Hematopoietic multipotent progenitor cell treated with erythropoietin and hydrocortisone succinate and interleukin-3 and kit ligand, for 6 days (in vitro differentiated cells): ENCODE measurements around the gene MAST1.
"Not testable (repeated sequence)": the region's sequence is repeated elsewhere in the genome, so short reads cannot be mapped to it uniquely, and the experiment has no call there.

Experiments used
- DNase-seq: peaks from one replicate; pipeline ENCODE4 v3.0.0-alpha.2; 2015

Gene MAST1

DNA sequence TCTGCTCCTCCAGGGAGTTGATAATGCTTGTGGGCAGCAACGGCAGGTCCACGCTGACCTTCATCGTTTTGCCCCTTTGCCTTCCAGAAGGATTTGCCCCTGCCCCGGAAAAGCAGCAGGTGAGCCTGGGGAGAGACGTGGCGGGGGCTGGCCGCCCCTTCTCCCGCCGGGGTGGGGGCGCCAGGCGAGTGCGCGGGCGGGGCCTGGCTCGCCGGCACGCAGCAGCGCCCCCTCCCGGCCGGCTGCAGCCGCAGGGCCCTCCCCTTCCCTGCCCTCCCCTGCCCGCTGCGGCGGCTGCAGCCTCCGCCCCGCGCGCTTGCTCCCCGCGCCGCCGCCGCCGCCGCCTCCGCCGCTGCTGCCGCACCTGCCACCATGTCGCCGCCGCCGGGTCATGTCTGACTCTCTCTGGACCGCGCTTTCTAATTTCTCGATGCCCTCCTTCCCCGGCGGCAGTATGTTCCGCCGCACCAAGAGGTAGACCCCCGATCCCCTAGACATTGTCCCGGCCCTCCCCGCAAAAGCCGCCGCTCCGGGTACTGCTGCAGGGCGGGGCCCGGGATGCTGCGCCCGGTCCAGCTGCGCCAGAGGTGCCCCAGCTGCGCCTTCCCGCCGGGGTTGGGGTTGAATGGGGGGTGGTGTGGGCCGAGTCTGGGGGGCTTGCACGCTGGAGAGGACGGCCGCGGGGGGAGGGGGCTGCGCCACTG is at the start of gene MAST1:
TSS of gene MAST1 (plus strand) at position 334 of the 704 bp plus-strand sequence. CDS start at position 392, 58 bp downstream.
- DNase-seq = peak; percentile 75

DNA sequence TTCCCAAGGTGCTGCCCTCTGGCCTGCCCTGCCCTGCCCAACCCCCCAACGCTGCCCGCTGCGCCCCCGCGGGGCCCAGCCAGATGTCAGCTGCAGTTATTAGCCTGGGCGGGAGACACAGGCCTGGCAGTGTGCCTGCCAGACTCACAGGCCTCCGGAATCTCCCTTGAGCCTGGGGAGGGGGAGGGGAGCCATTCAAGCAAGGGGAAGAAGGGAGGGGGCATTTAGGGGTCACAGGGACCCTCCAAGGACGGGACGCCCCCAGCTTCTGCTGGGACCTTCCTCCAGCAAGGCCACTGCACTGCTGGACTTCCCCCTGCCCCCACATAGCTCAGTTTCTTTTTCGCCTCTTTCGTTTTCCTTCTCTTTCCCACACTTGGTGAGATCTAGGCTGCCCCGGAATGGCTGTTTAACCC is 49.6 kb upstream of the MAST1 start:
- DNase-seq = peak; percentile 95

DNA sequence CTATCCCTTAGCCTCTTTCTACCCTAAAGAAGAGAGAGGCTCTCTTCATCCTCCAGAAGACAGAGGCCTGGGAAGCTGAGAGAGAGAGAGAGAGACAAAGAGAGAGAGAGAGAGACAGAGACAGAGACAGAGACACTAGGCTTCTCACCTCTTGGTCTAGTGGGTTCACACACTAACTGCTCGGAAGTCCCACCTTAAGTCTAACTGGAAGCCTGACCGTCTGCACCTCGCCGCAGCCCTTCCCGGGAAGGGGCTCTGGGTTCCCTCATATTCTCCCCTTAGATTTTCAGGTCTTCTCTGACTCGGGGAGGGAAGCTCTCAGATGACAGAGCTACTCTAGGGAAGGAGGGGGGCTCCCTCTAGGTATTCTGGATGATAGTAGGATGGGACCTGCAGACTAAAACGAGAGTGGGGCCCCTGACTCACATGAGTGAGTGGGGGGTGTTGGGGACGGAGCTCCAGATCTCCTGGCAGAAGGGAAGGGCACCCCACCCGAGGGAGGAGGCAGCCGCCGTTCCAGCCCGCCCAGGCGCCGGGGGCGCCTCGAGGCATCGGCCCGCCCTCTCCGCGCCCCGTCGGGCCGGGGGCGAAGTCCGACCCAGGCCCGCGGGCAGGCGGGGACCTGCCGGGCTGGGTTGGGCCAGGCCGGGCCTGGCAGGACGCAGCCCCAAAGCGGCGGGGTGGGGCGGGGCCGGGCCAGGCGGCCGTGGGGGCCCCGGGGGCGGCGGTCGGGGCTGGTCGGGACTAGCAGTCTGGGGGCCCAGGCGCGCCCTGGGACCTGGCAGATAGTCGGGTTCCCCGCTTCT is 49.0 kb upstream of the MAST1 start:
- DNase-seq = peak; percentile 56

DNA sequence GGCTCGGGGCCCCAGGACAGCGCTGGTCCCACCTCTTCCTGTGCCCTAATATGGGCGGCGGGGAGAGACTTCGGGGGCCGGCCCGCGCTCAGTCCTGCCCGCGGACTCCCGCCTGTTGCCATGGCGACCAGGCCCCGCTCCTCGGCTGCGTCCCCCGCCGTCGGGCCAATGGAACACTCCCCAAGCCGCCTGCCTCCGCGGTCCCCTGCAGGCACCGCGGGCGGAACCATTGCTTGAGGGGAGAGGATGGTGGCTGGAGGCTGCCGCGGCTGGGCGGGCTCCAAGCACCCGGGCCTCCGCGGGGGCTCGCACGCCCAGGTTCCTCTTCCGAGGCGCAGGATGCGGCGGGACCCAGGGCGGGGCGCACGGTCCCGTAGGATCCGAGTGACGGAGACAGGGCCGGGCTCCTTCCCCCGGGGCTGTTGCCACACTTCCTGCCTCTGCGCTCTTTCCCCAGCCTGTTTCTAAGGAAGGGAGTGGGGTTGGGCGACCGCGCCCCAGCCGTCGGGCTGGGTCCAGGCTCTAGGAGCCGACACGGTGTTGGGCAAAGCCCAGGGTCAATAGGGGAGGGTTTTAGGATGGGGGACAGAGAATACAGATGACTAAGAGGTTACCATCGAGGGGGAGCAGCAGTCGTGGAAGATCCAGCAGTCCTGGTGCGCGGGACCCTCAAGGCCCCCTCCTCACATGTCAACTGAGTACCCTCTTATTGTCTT is 48.3 kb upstream of the MAST1 start:
- peak; percentile 99 for DNase-seq

DNA sequence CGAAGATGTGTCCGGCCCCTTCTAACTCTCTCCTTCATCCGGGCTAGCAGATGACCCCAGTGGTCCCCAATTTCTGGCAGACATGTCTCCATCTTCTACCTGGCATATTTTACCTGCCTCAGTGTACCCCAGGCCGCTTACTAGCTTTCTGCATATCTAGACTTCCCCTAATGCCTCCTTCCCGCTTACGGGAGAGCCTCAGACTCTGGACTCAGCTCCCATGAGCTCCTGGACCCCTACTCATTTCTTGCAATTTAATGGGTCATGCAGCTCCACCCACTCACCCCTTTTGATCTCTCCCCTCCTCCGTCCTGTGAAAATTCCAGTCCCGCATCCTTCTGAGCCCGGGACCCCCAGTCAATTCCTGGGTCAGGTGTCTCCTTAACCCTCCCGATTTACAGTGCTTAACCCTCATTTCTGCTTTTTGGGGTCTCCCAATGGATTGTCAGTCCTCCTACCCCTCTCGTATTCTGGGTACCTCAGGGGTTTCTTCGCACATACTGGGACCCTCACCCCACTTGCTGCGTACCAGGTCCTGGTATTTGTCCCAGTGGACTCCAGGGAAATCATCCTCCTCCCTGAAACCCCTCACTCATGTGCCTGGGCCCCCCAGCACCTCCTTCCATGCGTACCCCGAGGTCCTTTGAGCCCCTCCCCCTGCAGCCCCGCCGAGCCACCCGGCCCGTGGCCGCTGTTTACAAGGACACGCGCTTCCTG is 47.5 kb upstream of the MAST1 start:
- DNase-seq = peak; percentile 30

DNA sequence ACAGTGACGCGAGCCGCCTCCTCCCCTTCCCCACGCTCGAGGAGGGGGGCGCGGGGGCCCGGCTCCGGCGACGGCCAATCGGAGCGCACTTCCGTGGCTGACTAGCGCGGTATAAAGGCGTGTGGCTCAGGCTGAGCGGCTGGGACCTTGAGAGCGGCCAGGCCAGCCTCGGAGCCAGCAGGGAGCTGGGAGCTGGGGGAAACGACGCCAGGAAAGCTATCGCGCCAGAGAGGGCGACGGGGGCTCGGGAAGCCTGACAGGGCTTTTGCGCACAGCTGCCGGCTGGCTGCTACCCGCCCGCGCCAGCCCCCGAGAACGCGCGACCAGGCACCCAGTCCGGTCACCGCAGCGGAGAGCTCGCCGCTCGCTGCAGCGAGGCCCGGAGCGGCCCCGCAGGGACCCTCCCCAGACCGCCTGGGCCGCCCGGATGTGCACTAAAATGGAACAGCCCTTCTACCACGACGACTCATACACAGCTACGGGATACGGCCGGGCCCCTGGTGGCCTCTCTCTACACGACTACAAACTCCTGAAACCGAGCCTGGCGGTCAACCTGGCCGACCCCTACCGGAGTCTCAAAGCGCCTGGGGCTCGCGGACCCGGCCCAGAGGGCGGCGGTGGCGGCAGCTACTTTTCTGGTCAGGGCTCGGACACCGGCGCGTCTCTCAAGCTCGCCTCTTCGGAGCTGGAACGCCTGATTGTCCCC is 46.8 kb upstream of the MAST1 start, which contains the start of gene JUNB:
TSS of gene JUNB (plus strand) at position 142 of the 706 bp plus-strand sequence. CDS start at position 428, 286 bp downstream.
- DNase-seq = peak; percentile 98

DNA sequence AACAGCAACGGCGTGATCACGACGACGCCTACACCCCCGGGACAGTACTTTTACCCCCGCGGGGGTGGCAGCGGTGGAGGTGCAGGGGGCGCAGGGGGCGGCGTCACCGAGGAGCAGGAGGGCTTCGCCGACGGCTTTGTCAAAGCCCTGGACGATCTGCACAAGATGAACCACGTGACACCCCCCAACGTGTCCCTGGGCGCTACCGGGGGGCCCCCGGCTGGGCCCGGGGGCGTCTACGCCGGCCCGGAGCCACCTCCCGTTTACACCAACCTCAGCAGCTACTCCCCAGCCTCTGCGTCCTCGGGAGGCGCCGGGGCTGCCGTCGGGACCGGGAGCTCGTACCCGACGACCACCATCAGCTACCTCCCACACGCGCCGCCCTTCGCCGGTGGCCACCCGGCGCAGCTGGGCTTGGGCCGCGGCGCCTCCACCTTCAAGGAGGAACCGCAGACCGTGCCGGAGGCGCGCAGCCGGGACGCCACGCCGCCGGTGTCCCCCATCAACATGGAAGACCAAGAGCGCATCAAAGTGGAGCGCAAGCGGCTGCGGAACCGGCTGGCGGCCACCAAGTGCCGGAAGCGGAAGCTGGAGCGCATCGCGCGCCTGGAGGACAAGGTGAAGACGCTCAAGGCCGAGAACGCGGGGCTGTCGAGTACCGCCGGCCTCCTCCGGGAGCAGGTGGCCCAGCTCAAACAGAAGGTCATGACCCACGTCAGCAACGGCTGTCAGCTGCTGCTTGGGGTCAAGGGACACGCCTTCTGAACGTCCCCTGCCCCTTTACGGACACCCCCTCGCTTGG is 46.1 kb upstream of the MAST1 start:
- DNase-seq = peak; percentile 84

DNA sequence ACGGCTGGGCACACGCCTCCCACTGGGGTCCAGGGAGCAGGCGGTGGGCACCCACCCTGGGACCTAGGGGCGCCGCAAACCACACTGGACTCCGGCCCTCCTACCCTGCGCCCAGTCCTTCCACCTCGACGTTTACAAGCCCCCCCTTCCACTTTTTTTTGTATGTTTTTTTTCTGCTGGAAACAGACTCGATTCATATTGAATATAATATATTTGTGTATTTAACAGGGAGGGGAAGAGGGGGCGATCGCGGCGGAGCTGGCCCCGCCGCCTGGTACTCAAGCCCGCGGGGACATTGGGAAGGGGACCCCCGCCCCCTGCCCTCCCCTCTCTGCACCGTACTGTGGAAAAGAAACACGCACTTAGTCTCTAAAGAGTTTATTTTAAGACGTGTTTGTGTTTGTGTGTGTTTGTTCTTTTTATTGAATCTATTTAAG is 45.4 kb upstream of the MAST1 start:
- DNase-seq = no peak

DNA sequence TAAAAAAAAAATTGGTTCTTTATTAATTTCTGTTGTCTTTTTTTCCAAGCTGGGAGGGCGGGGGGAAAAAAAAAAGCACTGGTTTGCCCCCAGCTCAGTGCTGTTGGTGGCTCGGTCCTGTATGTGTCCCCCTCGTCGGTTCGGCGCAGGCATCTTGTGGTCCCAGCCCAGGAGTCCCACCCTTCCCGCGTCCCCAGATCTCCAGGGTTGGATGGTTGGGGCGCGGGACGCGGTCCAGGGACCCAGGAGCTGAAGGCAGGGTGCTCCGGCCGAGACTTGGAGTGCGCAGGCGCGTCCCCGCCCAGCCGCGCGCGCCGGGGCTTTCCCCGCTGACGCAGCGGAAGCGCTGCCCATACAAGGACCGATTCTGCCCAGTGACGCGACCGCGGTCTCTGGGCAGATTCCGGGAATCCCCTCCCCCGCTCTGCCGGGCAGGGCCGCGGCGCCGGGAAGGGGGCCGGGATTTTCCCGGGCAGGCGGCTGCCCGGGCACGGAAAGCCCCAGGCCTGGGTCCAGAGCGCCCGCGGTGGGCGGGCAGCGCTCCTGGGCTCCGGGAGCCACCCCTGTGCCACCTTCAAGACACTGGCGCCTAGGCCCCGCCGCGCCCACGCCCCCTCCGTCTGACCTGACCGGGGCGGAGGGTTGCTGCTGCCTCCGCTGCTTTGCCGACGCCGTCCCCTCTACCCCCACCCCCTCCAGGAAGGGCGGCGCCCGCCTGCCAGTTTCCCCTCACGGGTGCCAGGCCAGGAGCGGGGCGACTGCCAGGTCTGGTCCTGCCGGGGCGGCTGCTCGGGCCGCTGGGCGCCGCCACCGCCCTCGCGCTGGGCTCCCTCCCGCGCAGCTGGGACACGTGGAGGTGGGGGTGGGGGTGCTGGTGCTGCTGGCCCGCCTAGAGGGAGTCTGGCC is 44.8 kb upstream of the MAST1 start:
- DNase-seq = peak; percentile 94

DNA sequence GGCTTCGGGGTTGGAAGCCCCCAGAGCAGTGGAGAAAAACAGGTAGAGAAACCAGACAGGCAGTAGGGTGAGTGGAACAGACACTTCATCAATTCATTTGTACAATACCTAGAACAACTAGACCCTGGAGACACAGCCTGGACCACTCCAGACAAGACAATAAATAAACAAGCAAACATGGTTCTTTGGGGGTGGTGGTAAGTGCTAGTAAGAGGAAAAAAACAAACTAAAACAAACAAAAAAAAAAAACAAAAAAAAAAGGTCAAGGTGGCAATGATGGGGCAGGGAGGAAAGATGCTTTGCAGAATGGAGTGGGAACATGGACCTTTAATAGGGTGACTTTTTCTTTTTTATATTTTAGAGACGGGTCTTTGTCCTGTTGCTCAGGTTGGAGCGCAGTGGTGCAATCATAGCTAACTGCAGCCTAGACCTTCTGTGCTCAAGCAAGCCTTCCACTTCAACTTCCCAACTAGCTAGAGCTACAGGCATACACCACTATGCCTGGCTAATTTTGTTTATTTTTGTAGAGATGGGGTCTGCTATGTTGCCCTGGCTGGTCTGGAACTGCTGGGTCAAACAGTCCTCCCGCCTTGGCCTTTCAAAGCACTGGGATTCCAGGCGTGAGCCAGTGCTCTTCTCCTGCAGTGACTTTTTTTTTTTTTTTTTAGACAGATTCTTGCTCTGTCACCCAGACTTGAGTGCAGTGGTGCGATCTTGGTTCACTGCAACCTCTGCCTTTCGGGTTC is 43.9 kb upstream of the MAST1 start:
- peak; percentile 20 for DNase-seq

DNA sequence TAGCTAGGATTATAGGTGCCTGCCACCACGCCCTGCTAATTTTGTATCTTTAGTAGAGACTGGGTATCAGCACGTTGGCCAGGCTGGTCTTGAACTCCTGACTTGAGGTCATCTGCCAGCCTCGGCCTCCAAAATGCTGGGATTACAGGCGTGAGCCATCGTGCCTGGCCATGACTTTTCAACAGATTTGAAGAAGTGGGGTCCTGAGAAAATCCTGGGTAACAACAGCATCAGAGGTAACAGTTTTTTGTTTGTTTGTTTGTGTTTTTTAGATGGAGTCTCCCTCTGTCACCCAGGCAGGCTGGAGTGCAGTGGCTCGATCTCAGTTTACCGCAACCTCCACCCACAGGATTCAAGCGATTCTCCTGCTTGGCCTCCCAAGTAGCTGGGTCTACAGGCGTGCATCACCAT is 43.3 kb upstream of the MAST1 start:
- DNase-seq = no peak

DNA sequence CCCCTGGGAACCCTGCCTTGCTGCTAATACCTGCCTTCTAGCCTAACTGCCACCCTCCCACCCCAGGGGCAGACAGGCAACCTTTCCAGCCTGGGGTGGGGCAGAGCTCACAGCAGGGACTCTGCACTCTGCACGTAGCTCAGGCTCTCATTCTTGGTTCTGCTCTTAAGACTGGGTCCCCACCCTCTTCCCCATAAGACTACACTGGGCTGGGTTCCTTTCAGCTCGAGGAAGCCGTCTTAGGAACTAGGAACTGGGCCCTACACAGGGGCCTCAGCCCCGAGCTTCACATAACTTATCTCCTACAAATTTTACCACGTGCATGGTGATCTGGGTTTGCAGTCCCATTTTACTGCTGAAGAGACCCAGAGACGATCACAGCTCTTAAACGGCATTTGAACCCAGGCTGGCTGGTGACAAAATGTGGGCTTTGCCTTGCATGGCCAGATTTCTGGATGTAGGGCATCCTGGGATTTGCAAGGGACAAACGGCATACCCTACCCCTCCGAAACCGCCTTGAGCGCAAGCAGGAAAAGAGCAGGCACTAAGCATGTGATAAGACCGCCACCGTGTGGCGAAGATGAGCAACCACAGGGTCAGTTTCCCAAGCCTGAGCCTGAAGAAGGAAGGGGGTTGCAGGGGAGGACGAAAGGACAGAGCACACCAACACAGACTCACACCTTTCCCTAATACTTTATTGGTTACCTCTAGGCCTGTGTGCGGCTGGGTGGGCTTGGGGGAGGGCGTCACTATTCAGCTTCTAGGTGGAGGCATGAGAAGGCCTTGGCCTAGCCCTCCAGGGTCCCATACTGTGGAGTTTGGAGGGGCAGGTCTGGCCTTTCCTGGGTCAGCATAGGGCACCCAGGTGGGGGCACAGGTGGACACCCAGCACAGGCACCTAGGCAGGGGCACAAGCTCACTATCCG is 41.9 kb upstream of the MAST1 start:
- DNase-seq = peak; percentile 92

DNA sequence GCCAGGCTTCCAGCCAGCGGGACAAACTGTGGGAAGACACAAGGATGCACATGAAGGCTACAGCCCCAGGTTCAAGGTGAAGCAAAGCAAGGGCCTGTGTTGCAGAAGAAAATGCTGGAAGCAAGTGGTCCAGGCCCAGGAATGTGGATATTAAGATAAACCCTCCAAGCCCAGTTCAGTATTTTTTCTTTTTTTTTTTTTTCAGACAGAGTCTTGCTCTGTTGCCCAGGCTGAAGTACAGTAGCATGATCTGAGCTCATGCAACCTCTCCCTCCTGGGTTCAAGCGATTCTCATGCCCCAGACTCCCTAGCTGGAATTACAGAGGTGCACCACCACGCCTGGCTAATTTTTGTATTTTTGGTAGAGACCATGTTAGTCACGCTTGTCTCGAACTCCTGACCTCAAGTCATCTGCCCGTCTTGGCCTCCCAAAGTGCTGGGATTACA is 41.2 kb upstream of the MAST1 start:
- peak; percentile 22 for DNase-seq

DNA sequence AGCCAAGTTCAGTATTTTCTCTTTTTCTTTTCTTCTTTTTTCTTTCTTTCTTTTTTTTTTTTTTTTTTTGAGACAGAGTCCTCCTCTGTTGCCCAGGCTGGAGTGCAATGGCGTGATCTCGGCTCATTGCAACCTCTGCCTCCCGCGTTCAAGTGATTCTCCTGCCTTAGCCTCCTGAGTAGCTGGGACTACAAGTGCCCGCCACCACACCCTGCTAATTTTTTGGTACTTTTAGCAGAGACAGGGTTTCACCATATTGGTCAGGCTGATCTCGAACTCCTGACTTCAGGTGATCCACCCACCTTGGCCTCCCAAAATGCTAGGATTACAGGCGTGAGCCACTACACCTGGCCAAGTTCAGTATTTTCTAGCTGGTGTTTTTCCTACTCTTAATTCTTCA is 40.7 kb upstream of the MAST1 start:
- not testable (repeated sequence) for DNase-seq

DNA sequence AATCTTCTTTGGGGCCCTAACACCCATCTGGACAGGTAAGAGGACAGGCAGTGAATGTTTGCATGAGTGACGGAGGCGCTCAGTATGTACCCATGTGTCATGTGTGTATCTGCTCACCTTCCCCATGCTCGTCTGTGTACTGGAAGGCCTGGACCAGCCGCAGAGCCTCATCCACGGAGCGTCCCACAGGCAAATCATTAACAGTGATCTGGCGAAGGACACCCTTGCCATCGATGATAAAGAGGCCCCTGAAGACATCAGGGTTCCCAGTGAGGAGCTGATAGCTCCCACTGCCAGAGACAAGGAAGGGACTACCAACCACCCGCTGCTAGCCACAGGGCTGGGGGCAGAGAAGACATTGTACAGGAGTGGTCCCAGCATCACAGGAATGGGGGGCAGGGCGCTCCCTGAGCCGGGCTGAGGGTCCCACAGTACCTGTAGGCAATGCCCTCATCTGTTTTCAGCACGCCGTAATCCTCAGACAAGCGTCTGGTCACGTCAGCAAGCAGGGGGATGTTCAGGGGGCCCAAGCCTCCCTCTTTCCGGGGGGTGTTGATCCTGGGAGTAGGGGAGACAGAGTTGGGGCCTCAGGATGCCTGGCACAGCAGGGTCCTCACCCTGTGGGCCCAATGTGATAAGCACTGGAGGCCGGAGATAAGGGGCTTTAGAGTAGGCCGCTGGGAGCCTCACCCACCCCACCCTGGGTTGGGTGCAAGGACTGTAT is 38.4 kb upstream of the MAST1 start:
- DNase-seq = peak; percentile 50

DNA sequence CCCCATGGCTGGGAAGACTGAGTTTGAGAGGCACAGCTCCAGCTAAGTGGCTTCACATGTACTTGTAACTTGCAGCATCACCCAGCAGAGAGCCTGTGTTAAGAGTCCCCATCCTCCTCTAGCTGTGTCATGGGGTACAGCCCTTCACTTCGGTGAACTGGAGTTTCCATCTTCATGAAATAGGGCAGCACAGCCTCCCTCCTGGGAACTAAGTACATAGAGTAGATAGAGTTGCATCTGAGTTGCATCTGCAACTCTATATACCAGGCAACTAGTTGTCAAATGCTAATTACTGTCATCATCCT is 37.9 kb upstream of the MAST1 start:
- DNase-seq = peak; percentile 87

DNA sequence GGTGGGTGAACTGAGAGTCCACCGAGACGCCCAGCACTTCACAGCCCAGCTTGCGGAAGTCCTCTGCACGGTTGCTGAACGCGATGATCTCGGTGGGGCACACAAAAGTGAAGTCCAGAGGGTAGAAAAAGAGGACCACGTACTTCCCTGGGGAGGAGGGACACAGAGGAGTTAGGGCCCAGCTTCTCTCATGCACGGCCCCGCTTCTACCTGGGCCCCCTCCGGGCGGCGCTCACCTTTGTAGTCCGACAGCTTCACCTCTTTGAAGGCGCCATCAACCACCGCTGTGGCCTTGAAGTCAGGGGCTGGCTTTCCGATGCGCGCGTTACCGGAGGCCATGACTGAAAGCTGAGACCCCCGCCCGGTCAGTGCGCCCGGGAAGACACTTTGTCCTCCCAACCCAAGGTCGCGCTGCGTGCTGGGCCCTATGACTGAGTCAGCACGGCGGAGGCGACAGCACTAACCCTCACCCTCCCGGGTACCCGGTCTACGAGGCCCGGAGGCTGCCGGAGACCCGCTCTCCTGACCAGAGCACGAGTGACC is 37.3 kb upstream of the MAST1 start:
- DNase-seq = peak; percentile 25
